Endodermal cell (in vitro differentiated cells): ENCODE results near the gene DLG2. TPM values are rescaled to one million over a fixed set of nuclear protein-coding genes. Genes with fewer than 3 reads are reported as not detected.
"Not testable (repeated sequence)": the region's sequence is repeated elsewhere in the genome, so short reads cannot be mapped to it uniquely, and the experiment has no call there.

Source experiments
- DNase-seq: peaks from one replicate; pipeline ENCODE4 v3.0.0-alpha.2; 2017
- H3K27ac ChIP-seq: 2 replicates; pipeline ENCODE4 v1.5.1; 2013; ENCODE audit warnings: mild to moderate bottlenecking, low read depth, low read length, moderate library complexity
- H3K27me3 ChIP-seq: 2 replicates; pipeline ENCODE4 v1.6.1; 2013; ENCODE audit warnings: mild to moderate bottlenecking, low read length, moderate library complexity; ENCODE audit not compliant: insufficient read depth, control insufficient read depth, poor library complexity, severe bottlenecking
- H3K36me3 ChIP-seq: 2 replicates; pipeline ENCODE4 v1.7.0; 2013; ENCODE audit warnings: mild to moderate bottlenecking, low read length, moderate library complexity; ENCODE audit not compliant: control insufficient read depth, insufficient read depth
- H3K4me1 ChIP-seq: one replicate; pipeline ENCODE4 v1.7.0; 2013; ENCODE audit warnings: low read length; ENCODE audit not compliant: control insufficient read depth, insufficient read depth
- H3K4me3 ChIP-seq: 2 replicates; pipeline ENCODE4 v1.5.1; 2013; ENCODE audit warnings: mild to moderate bottlenecking, low read length, moderate library complexity
- H3K9ac ChIP-seq: 2 replicates; pipeline ENCODE4 v1.6.1; 2013; ENCODE audit warnings: mild to moderate bottlenecking, low read length, moderate library complexity; ENCODE audit not compliant: poor library complexity, severe bottlenecking; ENCODE audit errors: extremely low read depth
- H3K9me3 ChIP-seq: 2 replicates; pipeline ENCODE4 v1.6.1; 2013; ENCODE audit warnings: mild to moderate bottlenecking, low read length, moderate library complexity; ENCODE audit not compliant: control insufficient read depth
- H3K27ac Mint-ChIP-seq: 2 replicates; pipeline ENCODE4 v1.8.0; 2020; ENCODE audit warnings: mixed read lengths
- H3K27me3 Mint-ChIP-seq: 2 replicates; pipeline ENCODE4 v1.8.0; 2021; ENCODE audit warnings: mild to moderate bottlenecking, mixed read lengths; ENCODE audit not compliant: insufficient read depth
- H3K36me3 Mint-ChIP-seq: 2 replicates; pipeline ENCODE4 v1.8.0; 2020; ENCODE audit warnings: low read depth, mixed read lengths
- H3K4me1 Mint-ChIP-seq: 2 replicates; pipeline ENCODE4 v1.8.0; 2020; ENCODE audit warnings: mixed read lengths
- H3K4me3 Mint-ChIP-seq: 2 replicates; pipeline ENCODE4 v1.8.0; 2020; ENCODE audit warnings: mild to moderate bottlenecking, moderate library complexity, mixed read lengths
- H3K9me3 Mint-ChIP-seq: 2 replicates; pipeline ENCODE4 v1.8.0; 2020; ENCODE audit warnings: mild to moderate bottlenecking, mixed read lengths
- WGBS, 2 experiments: methylation state at CpG; one replicate each; pipeline versions ENCODE4 v1.1.5 to v1.1.7; 2013; ENCODE audit warnings: missing lambda C conversion rate in 2 of 2, mixed read lengths in 1 of 2; ENCODE audit not compliant: insufficient coverage in 1 of 2, insufficient read length in 1 of 2; 5-methylcytosine and 5-hydroxymethylcytosine counted together
- total RNA-seq, 2 donors: library from RNA; stranded (reverse); fragmentation: NEBNext Ultra II Directional in 1 of 2; extraction: Animal tissue kit (Norgen Biotek cat#: 25700) in 1 of 2; gene quantifications; 2 replicates in 1 of 2; 3 replicates in 1 of 2; pipeline ENCODE4 v1.2.1, GENCODE V29; 2021
- TF ChIP-seq, protein P1 (sequence below): fragments of 200-600 bp; sonication (generic); conservative IDR thresholded peaks from 2 replicates; pipeline ENCODE4 v1.5.0; 2021; ENCODE audit warnings: antibody characterized with exemption, mild to moderate bottlenecking

The DLG2 gene
- total RNA-seq, 2 donors from 2014 or later: 9.6 to 10.6 TPM

DNA sequence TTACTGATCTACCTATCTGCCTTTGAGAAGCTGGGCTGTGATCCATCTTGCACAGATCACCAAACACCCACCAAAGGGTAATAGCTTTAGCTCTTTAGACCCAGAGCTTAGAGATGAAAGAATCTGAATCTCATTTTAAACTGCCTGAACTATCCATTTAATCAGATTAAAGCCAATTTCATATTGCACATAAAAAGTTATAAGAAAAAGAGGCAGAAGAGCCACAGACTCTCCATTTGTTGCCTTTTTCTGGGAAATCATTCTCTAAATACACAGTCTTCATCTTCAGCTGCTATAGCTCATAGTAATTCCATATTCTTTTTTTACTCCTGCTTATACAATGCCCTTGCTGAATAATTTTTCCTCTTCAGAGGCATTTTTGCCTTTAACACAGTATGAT lies 271.2 kb downstream of the DLG2 start:
- no peak for DNase-seq
- no peak overlapping the region for H3K9ac ChIP-seq
- no peaks in the 10 kb centered on the region for H3K27me3 Mint-ChIP-seq
- H3K9me3 Mint-ChIP-seq: peaks cover 2% of the 10 kb centered on the region
- peaks cover 22% of the 10 kb centered on the region for H3K4me1 Mint-ChIP-seq
- TF ChIP-seq, protein P1, sequence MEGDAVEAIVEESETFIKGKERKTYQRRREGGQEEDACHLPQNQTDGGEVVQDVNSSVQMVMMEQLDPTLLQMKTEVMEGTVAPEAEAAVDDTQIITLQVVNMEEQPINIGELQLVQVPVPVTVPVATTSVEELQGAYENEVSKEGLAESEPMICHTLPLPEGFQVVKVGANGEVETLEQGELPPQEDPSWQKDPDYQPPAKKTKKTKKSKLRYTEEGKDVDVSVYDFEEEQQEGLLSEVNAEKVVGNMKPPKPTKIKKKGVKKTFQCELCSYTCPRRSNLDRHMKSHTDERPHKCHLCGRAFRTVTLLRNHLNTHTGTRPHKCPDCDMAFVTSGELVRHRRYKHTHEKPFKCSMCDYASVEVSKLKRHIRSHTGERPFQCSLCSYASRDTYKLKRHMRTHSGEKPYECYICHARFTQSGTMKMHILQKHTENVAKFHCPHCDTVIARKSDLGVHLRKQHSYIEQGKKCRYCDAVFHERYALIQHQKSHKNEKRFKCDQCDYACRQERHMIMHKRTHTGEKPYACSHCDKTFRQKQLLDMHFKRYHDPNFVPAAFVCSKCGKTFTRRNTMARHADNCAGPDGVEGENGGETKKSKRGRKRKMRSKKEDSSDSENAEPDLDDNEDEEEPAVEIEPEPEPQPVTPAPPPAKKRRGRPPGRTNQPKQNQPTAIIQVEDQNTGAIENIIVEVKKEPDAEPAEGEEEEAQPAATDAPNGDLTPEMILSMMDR: no peak
- H3K36me3 ChIP-seq: no peaks in the 10 kb centered on the region
- no peak overlapping the region for H3K27ac ChIP-seq
- H3K4me3 ChIP-seq: no peak overlapping the region
- no peaks in the 10 kb centered on the region for H3K9me3 ChIP-seq
- H3K36me3 Mint-ChIP-seq: no peaks in the 10 kb centered on the region
- no peak overlapping the region for H3K27ac Mint-ChIP-seq
- H3K4me1 ChIP-seq: no peaks in the 10 kb centered on the region
- no peaks in the 10 kb centered on the region for H3K27me3 ChIP-seq
- H3K4me3 Mint-ChIP-seq: no peak overlapping the region

DNA sequence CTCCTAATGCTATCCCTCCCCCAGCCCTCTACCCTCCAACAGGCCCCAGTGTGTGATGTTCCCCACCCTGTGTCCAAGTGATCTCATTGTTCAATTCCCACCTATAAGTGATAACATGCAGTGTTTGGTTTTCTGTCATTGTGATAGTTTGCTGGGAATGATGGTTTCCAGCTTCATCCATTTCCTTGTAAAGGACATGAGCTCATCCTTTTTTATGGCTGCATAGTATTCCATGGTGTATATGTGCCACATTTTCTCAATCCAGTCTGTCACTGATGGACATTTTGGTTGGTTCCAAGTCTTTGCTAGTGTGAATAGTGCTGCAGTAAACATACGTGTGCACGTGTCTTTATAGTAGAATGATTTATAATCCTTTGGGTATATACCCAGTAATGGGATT lies 277.6 kb downstream of the DLG2 start:
- peaks cover 13% of the 10 kb centered on the region for H3K4me1 Mint-ChIP-seq
- not testable (repeated sequence) for H3K36me3 ChIP-seq, H3K27ac Mint-ChIP-seq, H3K9me3 ChIP-seq, H3K4me3 ChIP-seq, H3K4me1 ChIP-seq, H3K36me3 Mint-ChIP-seq, H3K4me3 Mint-ChIP-seq, H3K9ac ChIP-seq, H3K27ac ChIP-seq, H3K27me3 ChIP-seq, DNase-seq, H3K27me3 Mint-ChIP-seq
- H3K9me3 Mint-ChIP-seq: peaks cover 11% of the 10 kb centered on the region
- WGBS, 2 experiments: 80% methylated on average over 2 of the region's 2 CpGs; no CpG with 5 or more reads in 1 of the 2 experiments

DNA sequence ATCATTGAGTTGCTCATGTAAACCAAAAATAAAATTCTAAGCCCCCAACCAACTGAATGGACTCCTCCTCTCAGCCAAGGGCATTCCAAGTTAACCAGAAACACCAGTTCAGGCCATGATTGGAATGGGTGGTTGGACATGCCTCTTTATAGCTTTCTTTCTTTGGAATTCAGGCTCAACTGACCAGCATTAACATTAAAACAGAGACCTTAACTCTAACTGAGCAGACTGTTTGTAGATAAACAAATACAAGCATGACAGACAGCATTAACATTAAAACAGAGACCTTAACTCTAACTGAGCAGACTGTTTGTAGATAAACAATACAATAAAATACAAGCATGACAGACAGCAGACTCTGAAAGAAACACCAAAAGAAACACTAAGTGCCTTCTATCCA lies 278.2 kb downstream of the DLG2 start:
- no peak overlapping the region for H3K4me3 ChIP-seq
- H3K4me3 Mint-ChIP-seq: no peak overlapping the region
- no peaks in the 10 kb centered on the region for H3K36me3 ChIP-seq
- H3K9me3 Mint-ChIP-seq: peaks cover 11% of the 10 kb centered on the region
- H3K9ac ChIP-seq: no peak overlapping the region
- H3K4me1 Mint-ChIP-seq: peaks cover 13% of the 10 kb centered on the region
- DNase-seq: no peak
- H3K36me3 Mint-ChIP-seq: no peaks in the 10 kb centered on the region
- H3K4me1 ChIP-seq: no peaks in the 10 kb centered on the region
- H3K27ac ChIP-seq: no peak overlapping the region
- H3K27ac Mint-ChIP-seq: no peak overlapping the region
- no peaks in the 10 kb centered on the region for H3K27me3 Mint-ChIP-seq
- H3K9me3 ChIP-seq: peaks cover 3% of the 10 kb centered on the region
- TF ChIP-seq, protein P1: no peak
- no peaks in the 10 kb centered on the region for H3K27me3 ChIP-seq

DNA sequence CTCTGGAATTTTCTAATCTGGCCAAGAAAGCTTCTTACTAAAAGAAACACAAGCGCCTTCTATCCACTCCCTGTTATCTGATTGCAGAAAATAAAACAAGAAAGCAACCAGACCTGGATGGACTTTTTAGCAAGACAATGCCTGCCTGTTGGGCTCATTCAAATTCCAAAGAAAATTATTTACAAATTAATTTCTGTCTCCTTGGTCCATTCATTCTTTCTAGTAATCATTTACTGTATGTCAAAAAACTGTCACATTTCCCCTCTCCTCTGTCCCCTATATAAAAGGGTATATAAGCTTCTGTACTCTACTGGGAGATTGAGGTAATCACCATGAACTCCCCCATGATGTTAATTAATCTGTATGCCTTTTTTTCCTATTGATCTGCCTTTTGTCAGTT lies 279.9 kb downstream of the DLG2 start:
- WGBS, 2 experiments: 68 to 75% methylated on average over 1 of the region's 1 CpG

More for the DNA sequence above, 279.9 kb downstream of the DLG2 start:
- H3K36me3 ChIP-seq: no peaks in the 10 kb centered on the region
- peaks cover 3% of the 10 kb centered on the region for H3K9me3 ChIP-seq
- no peaks in the 10 kb centered on the region for H3K27me3 Mint-ChIP-seq
- no peak overlapping the region for H3K4me3 ChIP-seq
- no peaks in the 10 kb centered on the region for H3K36me3 Mint-ChIP-seq
- H3K27ac Mint-ChIP-seq: peak overlapping the region; percentile 15
- no peak overlapping the region for H3K27ac ChIP-seq
- H3K27me3 ChIP-seq: no peaks in the 10 kb centered on the region
- no peak for DNase-seq
- H3K4me1 ChIP-seq: no peaks in the 10 kb centered on the region
- H3K4me3 Mint-ChIP-seq: no peak overlapping the region
- TF ChIP-seq, protein P1: no peak
- H3K4me1 Mint-ChIP-seq: peaks cover 13% of the 10 kb centered on the region
- H3K9me3 Mint-ChIP-seq: peaks cover 9% of the 10 kb centered on the region
- H3K9ac ChIP-seq: no peak overlapping the region
